K562 (cell line): Measurements from ENCODE around the gene ARHGAP10. TPM values are rescaled to one million over a fixed set of nuclear protein-coding genes. Genes with fewer than 3 reads are reported as not detected.

ENCODE experiments used
- ATAC-seq: fragments of 200-7000 bp; cut with Tn5 transposase; 3 replicates; pipeline ENCODE4 v1.9.1; 2020; ENCODE audit warnings: moderate library complexity
- BruUV-seq: library from RNA; stranded (reverse); fragments of 400-500 nt; replicated peaks from 2 replicates; lab custom pipeline; 2021; lab: Mats Ljungman, UMichigan
- CTCF ChIA-PET: fragments of 300-600 bp; formaldehyde crosslinking; extraction: SDS; loops from one replicate; lab custom pipeline; 2021; ENCODE audit warnings: low intra/inter-chr PET ratio; lab: Yijun Ruan, JAX
- POLR2A ChIA-PET: fragments of 300-600, 350-650 bp; sonication (Branson Sonifier 250); formaldehyde crosslinking; extraction: SDS; loops from one replicate; lab custom pipeline; 2021; ENCODE audit warnings: antibody characterized with exemption, inconsistent platforms; lab: Yijun Ruan, JAX
- DNase-seq, 4 experiments: peaks; one replicate each; pipeline versions ENCODE4 v3.0.0 to v3.0.0-alpha.2; 2011 to 2018; ENCODE audit warnings: low spot score in 3 of 4, mixed read lengths in 3 of 4; ENCODE audit errors: extremely low read depth in 1 of 4
- FAIRE-seq: peaks from 2 replicates; lab custom pipeline; 2011; peaks lifted over from hg19 to GRCh38; lab: Jason Lieb, UNC
- H2AFZ ChIP-seq: 2 replicates; pipeline ENCODE4 v1.6.0; 2011; ENCODE audit warnings: low read depth, low read length, control low read depth, inconsistent platforms
- H3K27ac ChIP-seq: fragments of 200-600 bp; 3 replicates; pipeline ENCODE4 v1.8.0; 2011; ENCODE audit warnings: low read depth, mild to moderate bottlenecking, control low read depth, inconsistent platforms, low read length, moderate library complexity, mixed read lengths; ENCODE audit errors: extremely low read depth
- H3K27me3 ChIP-seq, 2 experiments: fragments of 300-600 bp in 1 of 2; 2 replicates in 1 of 2; 3 replicates in 1 of 2; pipeline versions ENCODE4 v1.6.0 to v1.8.0; 2011; ENCODE audit warnings: inconsistent platforms in 2 of 2, low read length in 2 of 2, mild to moderate bottlenecking in 1 of 2, mixed read lengths in 1 of 2, moderate library complexity in 1 of 2; ENCODE audit not compliant: control insufficient read depth in 2 of 2, insufficient read depth in 2 of 2
- H3K36me3 ChIP-seq: fragments of 300-600 bp; 3 replicates; pipeline ENCODE4 v1.8.0; 2011; ENCODE audit warnings: mild to moderate bottlenecking, low read length, inconsistent platforms; ENCODE audit not compliant: control insufficient read depth, insufficient read depth
- H3K4me1 ChIP-seq, 2 experiments: fragments of 200-600 bp in 1 of 2; replicated peaks in 1 of 2; 2 replicates in 1 of 2; 3 replicates in 1 of 2; pipeline versions ENCODE4 v1.5.1 to v1.8.0; 2011; ENCODE audit warnings: inconsistent platforms in 2 of 2, low read length in 2 of 2, mild to moderate bottlenecking in 1 of 2, mixed read lengths in 1 of 2, moderate library complexity in 1 of 2; ENCODE audit not compliant: control insufficient read depth in 2 of 2, insufficient read depth in 2 of 2
- H3K4me2 ChIP-seq: 2 replicates; pipeline ENCODE4 v1.6.1; 2011; ENCODE audit warnings: low read length, control low read depth, inconsistent platforms, mixed read lengths; ENCODE audit not compliant: insufficient read depth
- H3K4me3 ChIP-seq: fragments of 200-600 bp; sonication (generic), shearing (Covaris generic); 2 replicates; pipeline ENCODE4 v1.5.1; 2016; ENCODE audit warnings: control low read depth, inconsistent platforms
- H3K79me2 ChIP-seq: fragments of 200-600 bp; 3 replicates; pipeline ENCODE4 v1.8.0; 2011; ENCODE audit warnings: low read length, inconsistent platforms; ENCODE audit not compliant: control insufficient read depth, insufficient read depth
- H3K9ac ChIP-seq, 2 experiments: 2 replicates each; pipeline versions ENCODE4 v1.6.0 to v1.6.1; 2011; ENCODE audit warnings: low read depth in 2 of 2, low read length in 2 of 2, control low read depth in 1 of 2, inconsistent platforms in 1 of 2, mild to moderate bottlenecking in 1 of 2, mixed read lengths in 1 of 2; ENCODE audit not compliant: insufficient read depth in 1 of 2
- H3K9me1 ChIP-seq: one replicate; pipeline ENCODE4 v1.6.0; 2011; ENCODE audit warnings: inconsistent platforms, mild to moderate bottlenecking, low read length, moderate library complexity; ENCODE audit not compliant: control insufficient read depth, insufficient read depth
- H3K9me3 ChIP-seq: replicated peaks from 2 replicates; pipeline ENCODE4 v1.5.1; 2011; ENCODE audit warnings: low read depth, low read length, inconsistent platforms; ENCODE audit not compliant: control insufficient read depth, insufficient read depth
- H4K20me1 ChIP-seq: replicated peaks from 2 replicates; pipeline ENCODE4 v1.6.1; 2011; ENCODE audit warnings: low read length, inconsistent platforms, mixed read lengths; ENCODE audit not compliant: control insufficient read depth, insufficient read depth
- CCAR2 ChIP-seq: fragments of 200-400 bp; formaldehyde crosslinking; IDR thresholded peaks from 2 replicates; pipeline ENCODE4 v1.6.1; 2017; ENCODE audit warnings: mild to moderate bottlenecking, low read depth, low read length
- FOXJ3 ChIP-seq: sonication (generic); formaldehyde crosslinking; IDR thresholded peaks from 2 replicates; pipeline ENCODE4 v1.4.0; 2020; ENCODE audit warnings: mild to moderate bottlenecking, missing genetic modification reagents
- NFIC ChIP-seq: fragments of 450-650 bp; IDR thresholded peaks from 2 replicates; pipeline ENCODE4 v1.6.1; 2017; ENCODE audit warnings: mild to moderate bottlenecking, inconsistent platforms
- POLR2A ChIP-seq: fragments of 450-650 bp; conservative IDR thresholded peaks from 2 replicates; pipeline ENCODE4 v1.6.1; 2016
- RAD51 ChIP-seq: fragments of 450-650 bp; IDR thresholded peaks from 2 replicates; pipeline ENCODE4 v1.7.1; 2016; ENCODE audit warnings: low read depth, mild to moderate bottlenecking, borderline replicate concordance
- RFX7 ChIP-seq: fragments of 250-450 bp; sonication (Bioruptor Pico); IDR thresholded peaks from 2 replicates; pipeline ENCODE4 v1.5.1; 2021; ENCODE audit warnings: mild to moderate bottlenecking
- SMAD4 ChIP-seq: fragments of 250-450 bp; sonication (Bioruptor Pico); conservative IDR thresholded peaks from 2 replicates; pipeline ENCODE4 v1.8.0; 2021; ENCODE audit warnings: inconsistent platforms, mild to moderate bottlenecking, moderate library complexity
- WGBS: fragments of 100-300 bp; shearing (Covaris generic); methylation state at CpG from one replicate; pipeline ENCODE4 v1.1.6; 2016; ENCODE audit warnings: low coverage, mixed read lengths; ENCODE audit not compliant: insufficient coverage; ENCODE audit errors: missing lambda C conversion rate; 5-methylcytosine and 5-hydroxymethylcytosine counted together
- in situ Hi-C: fragments of 300-500 bp; cut with MboI; formaldehyde crosslinking; loops from 4 replicates; pipeline ENCODE4 v1.15.0; 2018; ENCODE audit warnings: inconsistent platforms, mixed read lengths
- intact Hi-C: fragments of 100-400 bp; cut with micrococcal nuclease; formaldehyde crosslinking; loops from 2 replicates; pipeline ENCODE4 v1.14.2; 2022
- polyA plus RNA-seq, 8 experiments: library from polyadenylated mRNA; depleted of rRNA in 4 of 8; stranded (reverse) in 5 of 8; unstranded in 3 of 8; fragments of >200 nt; fragmentation: Nextera tagmentation in 2 of 8; fragmentation: Illumina TruSeq in 1 of 8; extraction: Ambion mirVana in 2 of 8; extraction: Trizol in 1 of 8; gene quantifications; 2 replicates each; pipeline versions ENCODE4 v1.2.1 to v1.2.3, GENCODE V29; 2011 to 2014; ENCODE audit warnings: inconsistent platforms in 1 of 8, missing spikeins in 1 of 8
- total RNA-seq, 7 experiments: library from RNA; depleted of rRNA in 6 of 7; stranded (reverse); fragments of >200 nt in 6 of 7; fragmentation: Illumina TruSeq in 2 of 7; extraction: Trizol in 2 of 7; gene quantifications; 2 replicates each; pipeline versions ENCODE4 v1.2.1 to v1.2.3, GENCODE V29; 2011 to 2021; ENCODE audit warnings: low replicate concordance in 1 of 7
- TF ChIP-seq, protein P1 (sequence below): fragments of 450-650 bp; IDR thresholded peaks from 2 replicates; pipeline ENCODE4 v1.6.1; 2018; ENCODE audit warnings: mild to moderate bottlenecking, low read depth; ENCODE audit not compliant: partially characterized antibody
- TF ChIP-seq, protein P2 (sequence below), 2 experiments: fragments of 450-650 bp; IDR thresholded peaks; 2 replicates each; pipeline ENCODE4 v1.6.1; 2016; ENCODE audit warnings: mild to moderate bottlenecking in 2 of 2, borderline replicate concordance in 1 of 2, low read depth in 1 of 2, moderate library complexity in 1 of 2

ARHGAP10 gene
- total and polyA plus RNA-seq, 9 of the 15 experiments (the other 6 are each of a cell fraction or from before 2014, with no cell fraction given): 0.03 to 0.22 (median 0.06) TPM; not detected in 3

DNA sequence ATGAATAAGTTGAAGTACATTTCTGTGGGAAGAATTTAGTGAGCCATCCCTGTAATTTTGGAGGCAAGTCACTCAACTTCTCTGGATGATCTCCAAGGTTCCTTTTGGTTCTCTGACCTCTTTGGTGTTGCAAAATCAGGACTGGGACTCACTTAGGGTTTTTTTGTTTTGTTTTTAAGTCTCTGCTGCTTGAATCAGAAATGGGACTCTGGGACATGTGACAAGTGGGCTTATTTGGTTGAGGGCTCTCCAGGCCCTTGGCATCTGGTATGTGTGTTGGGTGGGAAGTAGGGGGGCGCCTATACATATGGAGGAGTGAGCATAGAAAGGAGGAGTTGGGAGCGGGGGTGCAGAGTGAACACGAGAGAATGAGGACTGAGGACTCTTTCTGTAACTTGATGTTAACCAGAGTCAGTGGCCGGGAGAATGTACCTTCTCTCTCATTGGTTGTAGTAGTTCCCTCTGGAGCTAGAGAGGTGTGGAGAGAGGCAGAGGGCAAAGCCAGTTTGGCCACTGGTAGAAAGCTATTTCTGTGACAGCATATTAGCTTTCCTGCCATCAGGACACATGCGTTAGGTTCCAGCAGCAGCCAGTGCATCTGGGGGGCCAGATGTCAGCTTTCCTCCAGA lies 1.9 kb downstream of the ARHGAP10 start:
- Histone ChIP-seq H3K4me3 (no peak overlapping the region), H3K27me3 (peaks cover 30 to 38% of the 10 kb centered on the region in 2 experiments), H2AFZ (no peak overlapping the region), H3K4me2 (no peak overlapping the region), H3K79me2 (no peaks in the 10 kb centered on the region), H3K36me3 (no peaks in the 10 kb centered on the region), H3K9me3 (no peaks in the 10 kb centered on the region), H4K20me1 (no peaks in the 10 kb centered on the region; the same call in 1 of the 2 replicates), H3K4me1 (peaks cover 0 to 15% of the 10 kb centered on the region in 2 experiments; a peak in 2 of 5 replicates), H3K9me1 (no peaks in the 10 kb centered on the region), H3K27ac (no peak overlapping the region), H3K9ac (no peak overlapping the region)
- intact Hi-C loops (no loop called here), in situ Hi-C loops (no loop called here)
- no peak for DNase-seq
- 3% methylated on average over 5 of the region's 5 CpGs for WGBS
- ATAC-seq: no peak
- CTCF ChIA-PET: no interaction called here
- POLR2A ChIA-PET: no interaction called here
- FAIRE-seq: no peak
- BruUV-seq: no TSS peak
- no peak for TF ChIP-seq CCAR2
- TF ChIP-seq FOXJ3 (CRISPR knock-in tag): no peak
- TF ChIP-seq RAD51: no peak
- TF ChIP-seq, protein P1, sequence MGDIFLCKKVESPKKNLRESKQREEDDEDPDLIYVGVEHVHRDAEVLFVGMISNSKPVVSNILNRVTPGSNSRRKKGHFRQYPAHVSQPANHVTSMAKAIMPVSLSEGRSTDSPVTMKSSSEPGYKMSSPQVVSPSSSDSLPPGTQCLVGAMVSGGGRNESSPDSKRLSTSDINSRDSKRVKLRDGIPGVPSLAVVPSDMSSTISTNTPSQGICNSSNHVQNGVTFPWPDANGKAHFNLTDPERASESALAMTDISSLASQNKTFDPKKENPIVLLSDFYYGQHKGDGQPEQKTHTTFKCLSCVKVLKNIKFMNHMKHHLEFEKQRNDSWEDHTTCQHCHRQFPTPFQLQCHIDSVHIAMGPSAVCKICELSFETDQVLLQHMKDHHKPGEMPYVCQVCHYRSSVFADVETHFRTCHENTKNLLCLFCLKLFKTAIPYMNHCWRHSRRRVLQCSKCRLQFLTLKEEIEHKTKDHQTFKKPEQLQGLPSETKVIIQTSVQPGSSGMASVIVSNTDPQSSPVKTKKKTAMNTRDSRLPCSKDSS: no peak
- no peak for TF ChIP-seq SMAD4
- TF ChIP-seq NFIC: no peak
- TF ChIP-seq, protein P2, sequence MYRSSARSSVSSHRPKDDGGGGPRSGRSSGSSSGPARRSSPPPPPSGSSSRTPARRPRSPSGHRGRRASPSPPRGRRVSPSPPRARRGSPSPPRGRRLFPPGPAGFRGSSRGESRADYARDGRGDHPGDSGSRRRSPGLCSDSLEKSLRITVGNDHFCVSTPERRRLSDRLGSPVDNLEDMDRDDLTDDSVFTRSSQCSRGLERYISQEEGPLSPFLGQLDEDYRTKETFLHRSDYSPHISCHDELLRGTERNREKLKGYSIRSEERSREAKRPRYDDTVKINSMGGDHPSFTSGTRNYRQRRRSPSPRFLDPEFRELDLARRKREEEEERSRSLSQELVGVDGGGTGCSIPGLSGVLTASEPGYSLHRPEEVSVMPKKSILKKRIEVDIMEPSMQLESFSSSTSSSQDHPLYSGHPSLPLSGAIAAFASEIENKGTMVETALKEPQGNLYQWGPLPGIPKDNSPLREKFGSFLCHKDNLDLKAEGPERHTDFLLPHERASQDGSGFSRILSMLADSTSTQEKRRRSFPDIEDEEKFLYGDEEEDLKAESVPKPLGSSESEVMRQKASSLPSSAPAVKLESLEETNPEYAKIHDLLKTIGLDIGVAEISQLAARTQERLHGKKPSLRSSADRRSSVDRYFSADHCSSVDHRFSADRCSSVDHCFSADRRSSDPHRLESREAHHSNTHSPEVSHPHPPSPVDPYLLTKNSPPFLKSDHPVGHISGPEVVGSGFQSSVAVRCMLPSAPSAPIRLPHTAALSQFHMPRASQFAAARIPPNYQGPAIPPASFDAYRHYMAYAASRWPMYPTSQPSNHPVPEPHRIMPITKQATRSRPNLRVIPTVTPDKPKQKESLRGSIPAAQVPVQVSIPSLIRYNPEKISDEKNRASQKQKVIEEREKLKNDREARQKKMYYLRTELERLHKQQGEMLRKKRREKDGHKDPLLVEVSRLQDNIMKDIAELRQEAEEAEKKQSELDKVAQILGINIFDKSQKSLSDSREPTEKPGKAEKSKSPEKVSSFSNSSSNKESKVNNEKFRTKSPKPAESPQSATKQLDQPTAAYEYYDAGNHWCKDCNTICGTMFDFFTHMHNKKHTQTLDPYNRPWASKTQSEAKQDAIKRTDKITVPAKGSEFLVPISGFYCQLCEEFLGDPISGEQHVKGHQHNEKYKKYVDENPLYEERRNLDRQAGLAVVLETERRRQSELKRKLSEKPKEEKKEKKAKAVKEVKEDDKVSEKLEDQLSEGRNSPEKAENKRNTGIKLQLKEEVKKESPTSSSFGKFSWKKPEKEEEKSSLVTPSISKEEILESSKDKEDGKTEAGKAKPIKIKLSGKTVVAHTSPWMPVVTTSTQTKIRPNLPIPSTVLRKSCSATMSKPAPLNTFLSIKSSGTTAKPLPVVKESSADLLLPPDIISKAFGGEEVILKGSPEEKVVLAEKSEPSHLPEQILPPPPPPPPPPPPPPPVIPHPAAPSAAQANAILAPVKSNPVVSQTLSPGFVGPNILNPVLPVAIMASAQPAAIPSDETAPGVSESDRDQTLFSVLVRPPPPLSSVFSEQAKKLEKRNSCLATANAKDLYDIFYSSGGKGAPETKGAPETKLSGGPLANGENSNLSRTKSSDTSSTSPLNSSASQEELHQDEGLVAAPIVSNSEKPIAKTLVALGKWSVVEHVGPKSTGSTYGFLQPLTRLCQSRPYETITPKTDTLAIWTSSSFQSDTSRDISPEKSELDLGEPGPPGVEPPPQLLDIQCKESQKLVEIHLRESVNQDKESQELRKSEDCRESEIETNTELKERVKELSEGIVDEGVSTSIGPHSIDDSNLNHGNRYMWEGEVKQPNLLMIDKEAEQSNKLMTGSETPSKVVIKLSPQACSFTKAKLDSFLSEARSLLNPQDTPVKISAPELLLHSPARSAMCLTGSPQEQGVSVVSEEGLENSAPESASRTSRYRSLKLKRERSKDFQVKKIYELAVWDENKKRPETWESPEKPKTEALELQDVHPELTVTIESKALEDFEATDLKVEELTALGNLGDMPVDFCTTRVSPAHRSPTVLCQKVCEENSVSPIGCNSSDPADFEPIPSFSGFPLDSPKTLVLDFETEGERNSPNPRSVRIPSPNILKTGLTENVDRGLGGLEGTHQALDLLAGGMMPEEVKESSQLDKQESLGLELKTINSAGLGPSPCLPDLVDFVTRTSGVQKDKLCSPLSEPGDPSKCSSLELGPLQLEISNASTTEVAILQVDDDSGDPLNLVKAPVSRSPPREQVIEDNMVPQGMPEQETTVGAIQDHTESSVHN (IDR thresholded peaks at IDR 0.05; ENCODE audit: borderline replicate concordance in 1 of 2, low read depth in 1 of 2): no peak
- no peak for TF ChIP-seq RFX7 (CRISPR knock-in tag)
- no peak for TF ChIP-seq POLR2A
